GM12878 (cell line): Measurements from ENCODE around the gene SNX4. TPM values are rescaled to one million over a fixed set of nuclear protein-coding genes. Genes with fewer than 3 reads are reported as not detected.

Experiments used
- ATAC-seq: fragments of 200-7000 bp; cut with Tn5 transposase; 3 replicates; pipeline ENCODE4 v1.9.1; 2020; ENCODE audit warnings: mild to moderate bottlenecking, moderate library complexity
- BruUV-seq: library from RNA; stranded (reverse); fragments of 400-500 nt; replicated peaks from 2 replicates; lab custom pipeline; 2021; lab: Mats Ljungman, UMichigan
- CTCF ChIA-PET: fragments of 300-600 bp; sonication (Branson Sonifier 250); formaldehyde crosslinking; extraction: SDS; loops from one replicate; lab custom pipeline; 2021; ENCODE audit warnings: inconsistent platforms; lab: Yijun Ruan, JAX
- POLR2A ChIA-PET: fragments of 350-600 bp; formaldehyde crosslinking; extraction: SDS; loops from one replicate; lab custom pipeline; 2021; ENCODE audit warnings: inconsistent platforms; lab: Charles Lee
- RAD21 ChIA-PET: fragments of 300-600 bp; sonication (Branson Sonifier 250); formaldehyde crosslinking; loops from one replicate; lab custom pipeline; 2023; ENCODE audit warnings: antibody characterized with exemption; ENCODE audit not compliant: unreplicated experiment; lab: Charles Lee
- SMC1A ChIA-PET: fragments of 300-600 bp; sonication (Branson Sonifier 250); formaldehyde crosslinking; loops from one replicate; lab custom pipeline; 2023; ENCODE audit not compliant: unreplicated experiment, uncharacterized antibody; lab: Charles Lee
- DNase-seq: peaks from one replicate; pipeline ENCODE4 v3.0.0-alpha.2; 2011; ENCODE audit warnings: low read depth, low spot score
- FAIRE-seq: peaks from 3 replicates; lab custom pipeline; 2011; peaks lifted over from hg19 to GRCh38; lab: Jason Lieb, UNC
- H2AFZ ChIP-seq: 2 replicates; pipeline ENCODE4 v1.6.0; 2011; ENCODE audit warnings: low read depth, low read length, control low read depth; ENCODE audit not compliant: control insufficient read depth
- H3K27ac ChIP-seq: 2 replicates; pipeline ENCODE4 v1.5.1; 2011; ENCODE audit warnings: control low read depth; ENCODE audit not compliant: control insufficient read depth, insufficient read depth
- H3K27me3 ChIP-seq, 2 experiments: replicated peaks in 1 of 2; 2 replicates each; pipeline versions ENCODE4 v1.6.0 to v1.6.1; 2011; ENCODE audit warnings: low read length in 1 of 2; ENCODE audit not compliant: control insufficient read depth in 2 of 2, insufficient read depth in 2 of 2
- H3K36me3 ChIP-seq, 2 experiments: 2 replicates each; pipeline ENCODE4 v1.5.1; 2011; ENCODE audit warnings: low read length in 1 of 2; ENCODE audit not compliant: control insufficient read depth in 2 of 2, insufficient read depth in 2 of 2
- H3K4me1 ChIP-seq: 2 replicates; pipeline ENCODE4 v1.6.1; 2011; ENCODE audit warnings: mild to moderate bottlenecking, low read length, moderate library complexity, mixed read lengths; ENCODE audit not compliant: control insufficient read depth, insufficient read depth
- H3K4me2 ChIP-seq: 2 replicates; pipeline ENCODE4 v1.6.0; 2011; ENCODE audit warnings: control low read depth; ENCODE audit not compliant: control insufficient read depth, insufficient read depth
- H3K4me3 ChIP-seq: fragments of 200-600 bp; sonication (generic); 2 replicates; pipeline ENCODE4 v1.5.1; 2016
- H3K79me2 ChIP-seq: 2 replicates; pipeline ENCODE4 v1.6.0; 2011; ENCODE audit warnings: low read length; ENCODE audit not compliant: control insufficient read depth, insufficient read depth
- H3K9ac ChIP-seq: 2 replicates; pipeline ENCODE4 v1.8.0; 2011; ENCODE audit warnings: low read length, control low read depth, mixed read lengths; ENCODE audit not compliant: control insufficient read depth, insufficient read depth
- H3K9me3 ChIP-seq: replicated peaks from 3 replicates; pipeline ENCODE4 v1.5.1; 2011; ENCODE audit warnings: mild to moderate bottlenecking, low read length; ENCODE audit not compliant: control insufficient read depth, insufficient read depth
- H4K20me1 ChIP-seq: 2 replicates; pipeline ENCODE4 v1.6.0; 2011; ENCODE audit not compliant: control insufficient read depth, insufficient read depth
- ASH2L ChIP-seq: fragments of 300-600, 200-600 bp; sonication (generic); IDR thresholded peaks from 2 replicates; pipeline ENCODE4 v1.6.1; 2017; ENCODE audit warnings: low read depth, mild to moderate bottlenecking, borderline replicate concordance
- BRCA1 ChIP-seq: IDR thresholded peaks from 2 replicates; pipeline ENCODE4 v1.6.1; 2011; ENCODE audit warnings: low read depth, low read length, improper control_type of control experiment
- CTCF ChIP-seq, 3 experiments: IDR thresholded peaks in 2 of 3; conservative IDR thresholded peaks in 1 of 3; 2 replicates each; pipeline ENCODE4 v1.5.1; 2011; ENCODE audit warnings: low read depth in 3 of 3, low read length in 3 of 3, mild to moderate bottlenecking in 3 of 3, control low read depth in 2 of 3, moderate library complexity in 2 of 3, inconsistent platforms in 1 of 3, mixed read lengths in 1 of 3; ENCODE audit not compliant: control insufficient read depth in 2 of 3, insufficient read depth in 1 of 3; ENCODE audit errors: extremely low read depth in 1 of 3
- E2F4 ChIP-seq: IDR thresholded peaks from 2 replicates; pipeline ENCODE4 v1.6.1; 2012; ENCODE audit warnings: low read depth, low read length, improper control_type of control experiment
- FOXK2 ChIP-seq: fragments of 450-650 bp; IDR thresholded peaks from 2 replicates; pipeline ENCODE4 v1.6.1; 2017; ENCODE audit warnings: mild to moderate bottlenecking, moderate library complexity
- FOXM1 ChIP-seq: IDR thresholded peaks from 2 replicates; pipeline ENCODE4 v1.6.1; 2012; ENCODE audit warnings: low read depth, mild to moderate bottlenecking, inconsistent platforms, low read length, moderate library complexity
- HDAC6 ChIP-seq: fragments of 200-600 bp; sonication (generic); IDR thresholded peaks from one replicate; pipeline ENCODE4 v1.8.0; 2017; ENCODE audit warnings: antibody characterized with exemption; ENCODE audit not compliant: unreplicated experiment
- JUNB ChIP-seq: IDR thresholded peaks from 2 replicates; pipeline ENCODE4 v1.6.1; 2016; ENCODE audit warnings: antibody characterized with exemption, mild to moderate bottlenecking
- MYB ChIP-seq: fragments of 150-350 bp; IDR thresholded peaks from 2 replicates; pipeline ENCODE4 v1.6.1; 2014; ENCODE audit warnings: mild to moderate bottlenecking, low read depth, low read length, borderline replicate concordance
- MYC ChIP-seq: IDR thresholded peaks from 2 replicates; pipeline ENCODE4 v1.6.1; 2011; ENCODE audit warnings: mild to moderate bottlenecking, low read length, moderate library complexity, inconsistent platforms; ENCODE audit not compliant: insufficient read depth, insufficient replicate concordance, insufficient read length, severe bottlenecking
- RELA ChIP-seq: fragments of 450-650 bp; IDR thresholded peaks from 2 replicates; pipeline ENCODE4 v1.8.0; 2014; ENCODE audit warnings: borderline replicate concordance; ENCODE audit not compliant: partially characterized antibody
- SIN3A ChIP-seq: IDR thresholded peaks from 2 replicates; pipeline ENCODE4 v1.6.1; 2012; ENCODE audit warnings: low read depth, low read length, improper control_type of control experiment
- SMARCA5 ChIP-seq: fragments of 450-650 bp; IDR thresholded peaks from 2 replicates; pipeline ENCODE4 v1.6.1; 2017; ENCODE audit warnings: mild to moderate bottlenecking
- SPI1 ChIP-seq: IDR thresholded peaks from 2 replicates; pipeline ENCODE4 v1.6.1; 2011; ENCODE audit warnings: low read depth, mild to moderate bottlenecking, low read length, moderate library complexity, borderline replicate concordance; ENCODE audit not compliant: insufficient read depth
- SREBF1 ChIP-seq: IDR thresholded peaks from 2 replicates; pipeline ENCODE4 v1.6.1; 2012; ENCODE audit warnings: mild to moderate bottlenecking, low read length
- ZBTB4 ChIP-seq: fragments of 450-650 bp; formaldehyde crosslinking; IDR thresholded peaks from 2 replicates; pipeline ENCODE4 v1.4.0; 2022; ENCODE audit warnings: mild to moderate bottlenecking, moderate library complexity
- ZNF217 ChIP-seq: fragments of 450-650 bp; IDR thresholded peaks from 2 replicates; pipeline ENCODE4 v1.6.1; 2017; ENCODE audit warnings: antibody characterized with exemption, mild to moderate bottlenecking
- ZNF384 ChIP-seq: IDR thresholded peaks from 2 replicates; pipeline ENCODE4 v1.6.1; 2012; ENCODE audit warnings: low read depth, mild to moderate bottlenecking, low read length, improper control_type of control experiment, borderline replicate concordance
- WGBS: methylation state at CpG from one replicate; pipeline ENCODE4 v1.1.6; 2016; ENCODE audit warnings: low lambda C conversion rate; ENCODE audit not compliant: insufficient replicate concordance, insufficient coverage; ENCODE audit errors: missing lambda C conversion rate; 5-methylcytosine and 5-hydroxymethylcytosine counted together
- in situ Hi-C: fragments of 300-500 bp; cut with MboI; formaldehyde crosslinking; loops from 9 replicates; pipeline ENCODE4 v1.14.3; 2018; ENCODE audit warnings: mixed read lengths
- intact Hi-C: fragments of 100-400 bp; cut with micrococcal nuclease; formaldehyde crosslinking; loops from one replicate; pipeline ENCODE4 v1.14.2; 2022; ENCODE audit not compliant: unreplicated experiment
- polyA plus RNA-seq, 11 experiments: library from polyadenylated mRNA; depleted of rRNA in 4 of 11; unstranded in 6 of 11; stranded (reverse) in 5 of 11; fragments of >200 nt; fragmentation: Nextera tagmentation in 4 of 11; fragmentation: Illumina TruSeq in 1 of 11; extraction: Ambion mirVana in 4 of 11; extraction: Trizol in 1 of 11; gene quantifications; 1 replicate in 1 of 11; 2 replicates in 10 of 11; pipeline versions ENCODE4 v1.2.1 to v1.2.3, GENCODE V29; 2011 to 2016; ENCODE audit warnings: inconsistent platforms in 2 of 11, missing spikeins in 2 of 11, low read depth in 1 of 11
- total RNA-seq, 4 experiments: library from RNA; depleted of rRNA in 3 of 4; stranded (reverse); fragments of >200 nt in 3 of 4; fragmentation: Illumina TruSeq in 1 of 4; extraction: Trizol in 1 of 4; gene quantifications; 2 replicates each; pipeline versions ENCODE4 v1.2.1 to v1.2.3, GENCODE V29; 2013 to 2021

The SNX4 gene
- total and polyA plus RNA-seq, 10 of the 15 experiments (the other 5 are each of a cell fraction or from before 2014, with no cell fraction given), result 33.4 to 94.5 (median 60.5) TPM

- SMC1A ChIA-PET, result interaction anchor here (1.2 kb wide), 1 partner anchor 22 kb away, joined by 5 read pairs; no protein-coding TSS in a partner anchor
- no peak for DNase-seq
- H3K4me2 ChIP-seq, result no peak overlapping the region
- CTCF ChIA-PET, result interaction anchor here (0.7 to 2.1 kb wide), 2 partner anchors 124 to 536 kb away, joined by 4 to 7 read pairs; no protein-coding TSS in a partner anchor
- H3K9me3 ChIP-seq, result no peaks in the 10 kb centered on the region
- H3K36me3 ChIP-seq, result peaks cover 6 to 18% of the 10 kb centered on the region in 2 experiments
- no peak for FAIRE-seq
- no peak overlapping the region for H3K9ac ChIP-seq
- in situ Hi-C loops (no loop called here), intact Hi-C loops (no loop called here)
- no peak overlapping the region for H2AFZ ChIP-seq
- no peaks in the 10 kb centered on the region for H4K20me1 ChIP-seq
- H3K27me3 ChIP-seq, result no peaks in the 10 kb centered on the region
- H3K27ac ChIP-seq, result no peak overlapping the region
- no peaks in the 10 kb centered on the region for H3K79me2 ChIP-seq
- no peaks in the 10 kb centered on the region for H3K4me1 ChIP-seq
- H3K4me3 ChIP-seq, result no peak overlapping the region
- TF ChIP-seq JUNB (no peak), E2F4 (no peak), SREBF1 (no peak), FOXM1 (no peak), RELA (no peak), BRCA1 (no peak), ZNF217 (no peak), FOXK2 (no peak), HDAC6 (no peak), SPI1 (no peak), SMARCA5 (no peak), ZNF384 (no peak), MYB (no peak), MYC (no peak), SIN3A (no peak), CTCF (IDR thresholded peaks at IDR 0.05 in 2 of 3, conservative IDR thresholded peaks at IDR 0.05 in 1 of 3; ENCODE audit: control insufficient read depth in 2 of 3, extremely low read depth in 1 of 3, insufficient read depth in 1 of 3, low read depth in 3 of 3, low read length in 3 of 3) (no peak), ZBTB4 (CRISPR knock-in tag) (no peak), ASH2L (no peak)
- POLR2A ChIA-PET, result no interaction called here
- 99% methylated on average over 3 of the region's 3 CpGs for WGBS
- no TSS peak for BruUV-seq
- RAD21 ChIA-PET, result no interaction called here
- no peak for ATAC-seq
Observed at GRCh38 chr3:125460233-125460632, 59.8 kb downstream of the SNX4 start.
